Thyroid gland (tissue), 4 donors: ENCODE measurements around the gene SLC35F2.

ENCODE experiments used
- POLR2A ChIP-seq, 2 donors: fragments of 450-650 bp; IDR thresholded peaks; one replicate each; pipeline ENCODE4 v1.6.1; 2017; ENCODE audit warnings: antibody characterized with exemption in 2 of 2, mild to moderate bottlenecking in 2 of 2, moderate library complexity in 1 of 2
- TF ChIP-seq, protein P1 (sequence below), 6 experiments: fragments of 200-600 bp in 3 of 6; fragments of 450-650 bp in 3 of 6; sonication (generic) in 3 of 6; IDR thresholded peaks; one replicate each; pipeline ENCODE4 v1.5.1; 2016 to 2019; ENCODE audit warnings: antibody characterized with exemption in 6 of 6, mild to moderate bottlenecking in 2 of 6, inconsistent platforms in 1 of 6, moderate library complexity in 1 of 6

DNA sequence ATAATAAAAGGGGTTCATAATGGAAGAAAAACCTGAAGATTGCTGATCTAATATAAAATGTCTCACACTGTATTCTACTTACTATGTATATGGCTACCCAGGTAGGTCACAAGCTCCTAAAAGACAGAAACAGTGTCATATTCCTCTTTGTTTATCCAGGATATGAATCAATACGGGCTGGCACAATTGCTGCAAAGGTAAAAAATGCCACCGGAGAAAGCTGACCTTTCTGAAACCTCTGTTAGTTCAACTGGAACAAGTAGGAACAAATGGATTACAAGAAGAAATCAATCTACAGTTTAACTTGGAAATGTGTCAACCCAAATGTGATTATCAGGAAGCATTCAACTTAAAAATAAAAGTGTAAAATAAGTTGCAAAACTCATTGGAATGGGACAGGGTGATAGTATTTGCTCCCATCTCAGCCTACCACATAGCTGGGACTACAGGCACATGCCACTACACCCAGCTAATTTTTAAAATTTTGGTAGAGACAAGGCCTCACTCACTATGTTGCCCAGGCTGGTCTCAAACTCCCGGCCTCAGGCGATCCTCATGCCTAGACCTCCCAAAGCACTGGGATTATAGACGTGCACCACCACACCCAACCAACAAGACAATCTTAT is 27.6 kb downstream of the SLC35F2 start:
- TF ChIP-seq, protein P1, sequence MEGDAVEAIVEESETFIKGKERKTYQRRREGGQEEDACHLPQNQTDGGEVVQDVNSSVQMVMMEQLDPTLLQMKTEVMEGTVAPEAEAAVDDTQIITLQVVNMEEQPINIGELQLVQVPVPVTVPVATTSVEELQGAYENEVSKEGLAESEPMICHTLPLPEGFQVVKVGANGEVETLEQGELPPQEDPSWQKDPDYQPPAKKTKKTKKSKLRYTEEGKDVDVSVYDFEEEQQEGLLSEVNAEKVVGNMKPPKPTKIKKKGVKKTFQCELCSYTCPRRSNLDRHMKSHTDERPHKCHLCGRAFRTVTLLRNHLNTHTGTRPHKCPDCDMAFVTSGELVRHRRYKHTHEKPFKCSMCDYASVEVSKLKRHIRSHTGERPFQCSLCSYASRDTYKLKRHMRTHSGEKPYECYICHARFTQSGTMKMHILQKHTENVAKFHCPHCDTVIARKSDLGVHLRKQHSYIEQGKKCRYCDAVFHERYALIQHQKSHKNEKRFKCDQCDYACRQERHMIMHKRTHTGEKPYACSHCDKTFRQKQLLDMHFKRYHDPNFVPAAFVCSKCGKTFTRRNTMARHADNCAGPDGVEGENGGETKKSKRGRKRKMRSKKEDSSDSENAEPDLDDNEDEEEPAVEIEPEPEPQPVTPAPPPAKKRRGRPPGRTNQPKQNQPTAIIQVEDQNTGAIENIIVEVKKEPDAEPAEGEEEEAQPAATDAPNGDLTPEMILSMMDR (IDR thresholded peaks at IDR 0.05) = no peak
- no peak for TF ChIP-seq POLR2A (IDR thresholded peaks at IDR 0.05)
